HG02623 (cell line): ENCODE measurements around the gene NR2F1-AS1.
A peak's percentile ranks its signal among the peaks of the same experiment; 100 is the strongest.

Source experiments
- ATAC-seq: cut with Tn5 transposase; IDR thresholded peaks from one replicate; pipeline ENCODE4 v1.9.1; 2021; ENCODE audit warnings: moderate library complexity; ENCODE audit not compliant: unreplicated experiment

The NR2F1-AS1 gene

DNA sequence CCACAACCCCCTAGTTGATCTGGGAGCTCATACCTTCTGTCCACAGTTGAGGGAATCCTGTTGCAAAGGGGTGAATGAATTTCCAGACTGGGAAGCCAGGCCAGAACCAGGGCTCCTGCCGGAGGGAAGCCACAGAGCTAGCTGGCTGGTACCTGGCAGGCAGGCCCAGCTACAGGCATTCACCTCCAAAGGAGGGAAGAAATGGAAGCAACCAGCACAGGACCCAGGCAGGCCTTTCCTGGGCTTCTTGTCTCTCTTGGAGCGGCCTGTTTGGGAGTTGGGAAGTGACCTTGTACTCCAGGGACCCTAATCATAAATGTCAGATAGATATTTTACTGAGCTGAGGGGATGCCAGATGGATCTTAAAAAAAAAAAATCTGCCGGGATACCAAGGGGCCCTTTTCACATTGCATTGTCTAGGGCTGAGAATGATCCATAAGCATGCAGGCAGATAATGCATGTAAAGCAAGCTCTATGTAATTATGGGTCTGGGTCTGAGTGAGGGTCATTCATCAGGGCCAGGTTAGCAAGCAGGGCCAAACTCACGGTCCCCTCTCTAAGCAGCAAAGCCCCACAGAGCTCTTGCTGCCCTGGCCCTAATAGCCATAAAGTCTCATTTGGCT lies 10.4 kb upstream of the NR2F1-AS1 start:
- ATAC-seq = no peak

GRCh38 chr5:93590493-93590892 lies 9.5 kb upstream of the NR2F1-AS1 start:
- ATAC-seq = no peak

- ATAC-seq = no peak
Measured at GRCh38 chr5:93589829-93590215, 8.8 kb upstream of the NR2F1-AS1 start.

DNA sequence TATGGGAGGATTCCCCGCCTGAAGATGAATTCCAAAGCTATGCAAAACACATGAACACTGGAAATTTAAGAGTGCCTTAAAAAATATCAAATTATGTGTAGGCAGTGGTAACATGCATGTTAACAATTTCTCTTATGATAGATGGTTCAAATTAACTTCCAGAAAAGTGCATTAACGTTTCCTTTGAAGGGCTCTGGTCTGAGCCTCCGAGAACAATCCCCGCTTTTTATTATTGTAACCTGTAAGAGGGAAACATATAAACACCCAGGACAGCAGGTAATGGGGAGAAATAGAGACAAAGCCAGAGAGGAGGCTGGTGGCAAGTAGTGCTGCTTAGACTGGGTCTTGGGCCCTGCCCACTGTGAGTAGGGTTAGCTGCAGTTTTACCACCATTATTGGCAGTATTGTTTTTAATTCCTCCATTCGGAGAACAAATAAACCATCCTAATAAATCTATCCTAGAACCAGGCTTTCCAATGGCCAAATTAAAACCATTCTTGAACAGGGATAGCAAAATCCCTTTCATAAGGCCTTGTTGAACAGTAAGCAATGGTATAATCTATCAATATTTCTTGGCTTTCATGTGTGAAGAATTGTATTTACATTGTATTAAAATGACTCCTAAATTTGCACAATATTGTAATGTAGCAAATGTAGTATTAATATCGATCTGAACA lies 8.3 kb upstream of the NR2F1-AS1 start:
- ATAC-seq = no peak

DNA sequence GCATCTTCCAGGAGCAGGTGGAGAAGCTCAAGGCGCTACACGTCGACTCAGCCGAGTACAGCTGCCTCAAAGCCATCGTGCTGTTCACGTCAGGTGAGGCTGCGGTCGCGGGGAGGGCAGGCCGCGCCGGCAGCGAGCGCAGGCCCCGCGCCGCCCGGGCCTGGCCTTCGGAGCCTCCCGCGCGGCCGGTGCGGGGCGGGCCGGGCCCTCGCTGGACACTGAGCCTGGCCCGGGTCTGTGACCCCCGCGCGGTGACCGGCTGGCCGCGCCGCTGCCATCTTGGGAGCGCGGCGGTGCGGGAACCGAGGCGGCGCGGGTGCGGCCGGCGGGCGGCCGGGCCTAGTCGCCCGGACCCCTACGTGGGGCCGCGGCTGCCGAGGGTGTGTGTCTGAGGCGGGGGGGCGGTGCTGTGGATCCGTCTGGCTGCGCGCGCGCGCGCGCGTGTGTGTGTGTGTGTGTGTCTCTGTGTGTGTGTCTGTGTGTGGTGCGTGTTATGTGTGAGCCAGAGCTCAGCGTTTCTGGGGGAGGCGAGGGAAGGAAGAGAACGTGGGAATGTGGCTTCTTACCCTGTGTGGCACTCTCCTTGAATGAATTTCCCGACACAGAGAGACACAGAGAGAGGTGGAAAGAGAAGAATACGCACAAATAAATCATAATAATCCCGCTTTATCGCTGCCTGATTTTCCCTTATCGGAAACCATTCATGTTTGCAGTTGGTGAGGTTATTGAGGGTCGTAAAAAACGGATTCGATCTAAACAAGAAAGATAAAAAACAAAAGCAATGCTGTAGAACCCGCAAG lies 7.5 kb upstream of the NR2F1-AS1 start:
- ATAC-seq = no peak

DNA sequence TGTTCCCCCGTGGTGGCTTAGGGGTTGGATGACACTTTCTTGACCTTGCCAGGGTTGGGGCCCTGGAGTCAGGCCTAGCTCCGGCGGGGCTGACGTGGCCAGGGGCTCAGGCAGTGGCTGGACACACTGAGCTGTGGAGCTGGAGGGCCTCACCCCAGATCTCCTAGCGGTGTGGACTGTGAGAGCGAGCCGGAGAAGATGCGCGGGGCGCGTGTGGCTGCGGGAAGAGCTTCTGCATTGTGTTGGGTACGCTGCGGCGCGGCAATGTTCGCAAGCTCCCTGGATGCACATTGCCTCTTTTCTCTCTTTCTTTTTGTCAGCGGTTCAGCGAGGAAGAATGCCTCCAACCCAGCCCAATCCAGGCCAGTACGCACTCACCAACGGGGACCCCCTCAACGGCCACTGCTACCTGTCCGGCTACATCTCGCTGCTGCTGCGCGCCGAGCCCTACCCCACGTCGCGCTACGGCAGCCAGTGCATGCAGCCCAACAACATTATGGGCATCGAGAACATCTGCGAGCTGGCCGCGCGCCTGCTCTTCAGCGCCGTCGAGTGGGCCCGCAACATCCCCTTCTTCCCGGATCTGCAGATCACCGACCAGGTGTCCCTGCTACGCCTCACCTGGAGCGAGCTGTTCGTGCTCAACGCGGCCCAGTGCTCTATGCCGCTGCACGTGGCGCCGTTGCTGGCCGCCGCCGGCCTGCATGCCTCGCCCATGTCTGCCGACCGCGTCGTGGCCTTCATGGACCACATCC lies 6.8 kb upstream of the NR2F1-AS1 start:
- no peak for ATAC-seq

DNA sequence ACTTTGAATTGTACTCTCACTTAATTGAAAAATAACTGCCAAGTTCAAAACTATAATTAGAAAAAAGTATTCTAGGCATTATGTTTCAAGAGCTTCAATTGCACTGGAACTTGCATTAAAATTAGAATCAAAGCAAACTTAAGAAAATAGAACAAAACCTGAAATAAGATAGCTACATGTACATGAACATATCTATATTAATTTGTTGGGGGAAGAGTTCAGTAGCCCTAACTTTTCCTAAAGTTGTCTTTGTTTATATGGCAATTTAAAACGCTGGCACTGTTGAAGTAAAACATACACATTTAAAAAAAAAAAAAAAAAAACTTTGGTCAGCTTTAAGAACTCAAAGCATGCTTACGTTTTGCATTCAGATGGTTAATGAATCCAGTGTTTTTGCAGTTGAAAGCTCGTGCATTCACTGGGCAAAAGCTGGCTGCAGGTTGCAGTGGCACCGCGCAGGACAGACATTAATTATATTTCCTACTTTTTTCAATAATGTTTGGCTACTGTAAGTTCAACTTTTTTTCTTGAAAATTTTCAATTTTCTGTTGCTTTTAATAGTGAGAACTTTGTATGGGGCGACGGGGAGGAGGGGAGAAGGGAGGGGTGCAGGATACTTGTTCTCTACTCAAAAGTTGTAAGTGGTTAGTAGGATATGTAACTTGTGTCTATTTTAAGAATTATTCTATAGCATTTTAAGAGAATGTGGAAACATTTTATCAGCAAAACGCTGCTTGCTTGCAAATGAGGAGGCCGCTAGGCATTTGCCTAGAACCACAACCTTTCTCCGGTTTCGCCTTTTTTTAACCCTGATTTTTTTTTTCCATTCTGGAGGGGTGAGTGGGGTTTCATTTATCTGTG lies 5.9 kb upstream of the NR2F1-AS1 start:
- ATAC-seq = no peak

GRCh38 chr5:93585767-93586385 lies 4.9 kb upstream of the NR2F1-AS1 start:
- no peak for ATAC-seq

GRCh38 chr5:93585041-93585766 lies 4.2 kb upstream of the NR2F1-AS1 start:
- ATAC-seq = no peak

DNA sequence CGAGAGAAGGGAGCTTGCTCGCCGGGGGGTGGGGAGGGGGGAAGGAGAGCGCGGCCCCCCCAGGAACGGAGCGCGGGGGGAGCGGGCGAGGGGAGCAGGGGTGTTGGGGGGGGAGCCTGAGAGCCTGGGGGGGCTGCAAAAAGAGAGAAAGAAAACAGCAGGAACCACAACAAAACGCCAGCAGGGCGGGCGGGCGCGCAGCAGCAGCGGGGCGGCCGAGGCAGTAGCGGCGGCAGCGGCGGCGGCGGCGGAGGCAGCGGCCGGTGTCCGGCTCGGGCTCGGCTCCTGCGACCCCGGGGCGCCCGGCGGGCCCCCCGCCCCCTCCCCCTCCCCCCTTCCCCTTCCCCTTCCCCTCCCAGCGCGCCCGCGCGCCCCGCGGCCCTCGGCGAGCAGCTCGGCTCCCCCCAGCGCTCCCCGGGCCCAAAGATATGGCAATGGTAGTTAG lies 3.6 kb upstream of the NR2F1-AS1 start:
- ATAC-seq = no peak

GRCh38 chr5:93583768-93584595 lies 3.0 kb upstream of the NR2F1-AS1 start:
- ATAC-seq = peak; percentile 29

DNA sequence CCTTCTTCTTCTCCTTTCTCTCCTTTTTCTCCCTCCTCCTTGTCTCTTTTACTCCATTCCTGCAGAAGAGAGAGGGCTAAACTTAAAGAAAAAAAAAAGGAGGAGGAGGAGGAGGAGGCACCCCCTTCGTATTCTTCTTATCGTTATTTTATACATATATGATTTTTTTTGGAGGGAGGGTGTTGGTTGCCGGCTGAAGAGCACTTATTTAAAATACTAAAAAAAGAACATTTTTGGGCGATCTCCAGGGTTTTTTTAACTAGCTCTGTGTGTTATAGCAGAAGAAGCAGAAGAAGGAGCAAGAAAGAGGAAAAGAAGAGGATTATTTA lies 2.4 kb upstream of the NR2F1-AS1 start:
- ATAC-seq = no peak

DNA sequence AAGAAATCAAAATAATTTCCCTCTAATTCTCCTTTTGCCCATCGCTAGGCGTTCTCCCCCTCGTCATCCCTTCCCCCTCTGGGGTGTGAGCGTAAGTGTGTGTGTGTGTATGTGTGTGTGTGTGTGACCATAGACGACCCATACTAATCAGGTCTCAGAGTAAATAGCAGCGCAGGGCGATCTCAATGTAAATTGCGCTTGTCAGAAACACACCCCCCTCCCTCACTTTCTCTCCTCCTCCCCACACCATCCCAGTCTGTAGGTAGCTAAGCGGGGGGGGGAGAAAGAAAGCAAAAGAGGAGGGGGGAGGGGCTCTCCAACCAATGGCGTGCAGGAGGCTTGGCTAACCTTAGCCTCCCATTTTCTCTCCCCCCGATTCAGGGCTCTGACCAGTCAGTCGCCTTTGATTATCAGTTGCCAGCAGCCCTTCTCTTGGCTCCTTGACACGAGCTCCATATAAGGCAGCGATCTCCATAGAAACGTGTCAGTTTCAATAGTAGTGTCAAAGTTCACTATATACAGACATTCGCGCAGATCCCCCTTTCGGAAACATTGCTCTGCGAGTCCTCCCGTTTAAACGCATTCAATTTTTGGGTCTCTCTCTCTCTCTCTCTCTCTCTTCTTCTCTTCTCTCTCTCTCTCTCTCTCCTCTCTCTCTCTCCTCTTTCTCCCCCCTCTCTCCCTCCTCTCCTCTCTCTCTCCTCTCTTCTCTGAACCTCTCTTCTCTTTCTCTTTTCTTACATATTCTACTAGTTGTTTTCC lies 1.8 kb upstream of the NR2F1-AS1 start, which contains the start of gene NR2F1:
NR2F1 (plus strand) TSS at position 546 of the 762 bp plus-strand sequence. CDS start 1,802 bp downstream, outside the sequence.
- no peak for ATAC-seq

- ATAC-seq = no peak
Measured at GRCh38 chr5:93582167-93582462, 1.1 kb upstream of the NR2F1-AS1 start.

DNA sequence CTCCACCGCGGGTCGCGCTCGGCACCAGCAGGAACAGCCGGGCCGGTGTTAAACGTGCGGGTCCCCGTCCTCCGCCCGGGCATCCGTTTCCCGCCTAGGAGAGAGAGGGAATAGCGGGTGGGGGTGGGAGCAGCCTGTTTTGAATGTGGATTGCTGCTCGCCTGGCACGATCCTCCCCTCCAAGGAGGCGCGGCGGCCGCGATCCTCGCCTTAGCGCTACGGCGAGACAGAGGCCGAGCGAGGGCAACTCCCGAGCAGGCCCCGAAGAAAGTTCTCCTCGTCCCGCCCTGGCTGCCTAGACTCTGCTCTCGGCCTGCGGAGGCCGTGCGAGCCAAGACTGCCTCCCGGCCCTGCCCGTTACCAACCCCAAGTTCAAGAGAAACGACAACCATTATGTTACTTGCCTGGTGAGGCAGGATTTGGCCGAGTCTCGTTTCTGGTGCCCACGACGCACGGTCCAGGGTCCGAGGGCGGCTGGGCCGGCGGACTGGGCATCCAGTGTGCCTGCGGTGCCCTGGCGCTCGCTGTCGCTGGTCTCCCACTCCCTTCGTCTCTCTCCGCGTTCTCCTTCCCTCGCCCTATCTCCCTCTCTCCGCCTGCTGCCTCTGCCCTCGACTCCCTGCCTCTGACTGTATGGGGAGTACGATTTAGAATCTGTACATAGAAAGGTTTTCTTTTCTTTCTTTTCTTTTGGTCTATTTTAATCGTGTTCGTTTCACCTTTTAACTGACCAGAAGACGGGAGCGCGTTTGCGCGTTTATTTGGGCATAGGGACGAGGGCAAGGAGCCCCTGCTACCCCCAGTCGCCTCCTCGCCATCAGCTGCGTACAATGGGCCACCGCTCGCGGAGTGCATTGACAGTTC lies 724 bp downstream of the NR2F1-AS1 start:
- no peak for ATAC-seq

DNA sequence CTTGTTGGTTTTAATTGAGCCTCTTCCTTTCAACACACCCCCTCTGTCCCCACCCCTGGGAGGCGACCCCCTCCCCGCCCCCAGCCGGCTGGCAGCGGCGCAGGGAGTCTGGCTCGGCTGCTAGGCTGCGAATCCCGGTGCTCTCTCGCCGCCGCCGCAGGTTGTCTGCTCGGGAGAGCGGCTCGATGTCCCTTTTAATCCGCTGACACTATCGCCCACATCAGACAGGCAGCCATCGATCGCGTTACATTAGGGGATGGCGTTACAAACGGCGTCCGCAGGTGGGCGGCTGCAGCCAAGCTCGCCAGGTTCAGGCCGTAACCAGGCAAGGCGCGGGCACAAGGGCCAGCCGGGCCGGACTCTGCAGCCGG lies 1.3 kb downstream of the NR2F1-AS1 start:
- no peak for ATAC-seq
